Nephron progenitor cell (in vitro differentiated cells): Measurements from ENCODE around the gene IRAG1.

ENCODE experiments used
- DNase-seq: peaks from one replicate; pipeline ENCODE4 v3.0.0; 2021
- H3K27ac Mint-ChIP-seq: 2 replicates; pipeline ENCODE4 v1.8.0; 2021; ENCODE audit warnings: mild to moderate bottlenecking, moderate library complexity, mixed read lengths
- H3K27me3 Mint-ChIP-seq: 2 replicates; pipeline ENCODE4 v1.8.0; 2021; ENCODE audit warnings: mild to moderate bottlenecking, low read depth, mixed read lengths; ENCODE audit not compliant: poor library complexity
- H3K36me3 Mint-ChIP-seq: 2 replicates; pipeline ENCODE4 v1.8.0; 2021; ENCODE audit warnings: low read depth, mixed read lengths
- H3K4me1 Mint-ChIP-seq: 2 replicates; pipeline ENCODE4 v1.8.0; 2021; ENCODE audit warnings: mixed read lengths
- H3K4me3 Mint-ChIP-seq: 2 replicates; pipeline ENCODE4 v1.8.0; 2021; ENCODE audit warnings: mild to moderate bottlenecking, moderate library complexity, mixed read lengths
- H3K9me3 Mint-ChIP-seq: 2 replicates; pipeline ENCODE4 v1.8.0; 2021; ENCODE audit warnings: mild to moderate bottlenecking, moderate library complexity, mixed read lengths
- CTCF ChIP-seq: fragments of 200-600 bp; sonication (generic); IDR thresholded peaks from 2 replicates; pipeline ENCODE4 v1.5.0; 2021; ENCODE audit warnings: antibody characterized with exemption

Gene IRAG1

GRCh38 chr11:10651656-10652361, 41.7 kb downstream of the IRAG1 start:
- Mint-ChIP-seq H3K27ac (no peak overlapping the region), H3K36me3 (no peaks in the 10 kb centered on the region), H3K4me1 (peaks cover 13% of the 10 kb centered on the region), H3K4me3 (no peak overlapping the region), H3K27me3 (no peaks in the 10 kb centered on the region), H3K9me3 (no peaks in the 10 kb centered on the region)
- no peak for DNase-seq
- TF ChIP-seq CTCF, result no peak

- Mint-ChIP-seq H3K36me3 (no peaks in the 10 kb centered on the region), H3K4me3 (no peak overlapping the region), H3K27me3 (no peaks in the 10 kb centered on the region), H3K4me1 (peaks cover 13% of the 10 kb centered on the region), H3K27ac (no peak overlapping the region), H3K9me3 (no peaks in the 10 kb centered on the region)
- no peak for TF ChIP-seq CTCF
- DNase-seq, result no peak
These were observed 42.9 kb downstream of the IRAG1 start for GRCh38 chr11:10650630-10651029.

GRCh38 chr11:10650166-10650565, 43.4 kb downstream of the IRAG1 start:
- no peaks in the 10 kb centered on the region for H3K27me3 Mint-ChIP-seq
- no peak overlapping the region for H3K4me3 Mint-ChIP-seq
- no peaks in the 10 kb centered on the region for H3K36me3 Mint-ChIP-seq
- no peaks in the 10 kb centered on the region for H3K9me3 Mint-ChIP-seq
- DNase-seq, result no peak
- TF ChIP-seq CTCF, result no peak
- peaks cover 13% of the 10 kb centered on the region for H3K4me1 Mint-ChIP-seq
- no peak overlapping the region for H3K27ac Mint-ChIP-seq

GRCh38 chr11:10648871-10649270, 44.7 kb downstream of the IRAG1 start:
- Mint-ChIP-seq H3K4me1 (peaks cover 18% of the 10 kb centered on the region), H3K4me3 (no peak overlapping the region), H3K27ac (no peak overlapping the region), H3K9me3 (no peaks in the 10 kb centered on the region), H3K36me3 (no peaks in the 10 kb centered on the region), H3K27me3 (no peaks in the 10 kb centered on the region)
- DNase-seq, result no peak
- TF ChIP-seq CTCF, result no peak

- H3K36me3 Mint-ChIP-seq, result no peaks in the 10 kb centered on the region
- no peaks in the 10 kb centered on the region for H3K9me3 Mint-ChIP-seq
- TF ChIP-seq CTCF, result no peak
- no peaks in the 10 kb centered on the region for H3K27me3 Mint-ChIP-seq
- peaks cover 26% of the 10 kb centered on the region for H3K4me1 Mint-ChIP-seq
- DNase-seq, result no peak
- peak overlapping the region; percentile 54 for H3K27ac Mint-ChIP-seq
- H3K4me3 Mint-ChIP-seq, result no peak overlapping the region
These were observed 46.7 kb downstream of the IRAG1 start for GRCh38 chr11:10646681-10647355.

- no peak for TF ChIP-seq CTCF
- no peaks in the 10 kb centered on the region for H3K27me3 Mint-ChIP-seq
- no peaks in the 10 kb centered on the region for H3K36me3 Mint-ChIP-seq
- no peak overlapping the region for H3K4me3 Mint-ChIP-seq
- H3K4me1 Mint-ChIP-seq, result peaks cover 29% of the 10 kb centered on the region
- no peak for DNase-seq
- H3K9me3 Mint-ChIP-seq, result no peaks in the 10 kb centered on the region
- no peak overlapping the region for H3K27ac Mint-ChIP-seq
These were observed 47.5 kb downstream of the IRAG1 start for GRCh38 chr11:10646005-10646404.
